Endothelial cell of umbilical vein (primary cell): ENCODE data around the gene NSL1. TPM values are rescaled to one million over a fixed set of nuclear protein-coding genes. Genes with fewer than 3 reads are reported as not detected.

Source experiments
- BruUV-seq: library from RNA; stranded (reverse); fragments of 400-500 nt; replicated peaks from 2 replicates; lab custom pipeline; 2021; lab: Mats Ljungman, UMichigan
- CTCF ChIA-PET: fragments of 300-600, 350-600 bp; sonication (Branson Sonifier 250); formaldehyde crosslinking; loops from one replicate; lab custom pipeline; 2021; ENCODE audit warnings: antibody characterized with exemption, inconsistent platforms; lab: Charles Lee
- POLR2A ChIA-PET: fragments of 300-600, 350-600 bp; sonication (Branson Sonifier 250); formaldehyde crosslinking; loops from one replicate; lab custom pipeline; 2021; ENCODE audit warnings: antibody characterized with exemption, inconsistent platforms; lab: Charles Lee
- DNase-seq: peaks from one replicate; pipeline ENCODE4 v3.0.0-alpha.2; 2011; ENCODE audit warnings: low read depth, low spot score
- FAIRE-seq: peaks from 2 replicates; lab custom pipeline; 2011; peaks lifted over from hg19 to GRCh38; lab: Jason Lieb, UNC
- H2AFZ ChIP-seq: 2 replicates; pipeline ENCODE4 v1.6.0; 2012; ENCODE audit warnings: low read depth, low read length, control low read depth, inconsistent platforms
- H3K27ac ChIP-seq: 2 replicates; pipeline ENCODE4 v1.5.1; 2011; ENCODE audit warnings: low read depth, mild to moderate bottlenecking, control low read depth, low read length, moderate library complexity; ENCODE audit not compliant: insufficient read depth
- H3K27me3 ChIP-seq, 2 experiments: 2 replicates each; pipeline versions ENCODE4 v1.6.0 to v1.6.1; 2011; ENCODE audit warnings: low read length in 2 of 2, mixed read lengths in 1 of 2; ENCODE audit not compliant: control insufficient read depth in 2 of 2, insufficient read depth in 2 of 2
- H3K36me3 ChIP-seq, 2 experiments: 2 replicates in 1 of 2; 3 replicates in 1 of 2; pipeline ENCODE4 v1.5.1; 2011; ENCODE audit warnings: low read length in 2 of 2, mild to moderate bottlenecking in 1 of 2, moderate library complexity in 1 of 2; ENCODE audit not compliant: control insufficient read depth in 2 of 2, insufficient read depth in 2 of 2; ENCODE audit errors: extremely low read depth in 1 of 2
- H3K4me1 ChIP-seq: 3 replicates; pipeline ENCODE4 v1.5.1; 2011; ENCODE audit warnings: mild to moderate bottlenecking, low read length; ENCODE audit not compliant: control insufficient read depth, insufficient read depth; ENCODE audit errors: extremely low read depth
- H3K4me2 ChIP-seq: 2 replicates; pipeline ENCODE4 v1.6.1; 2011; ENCODE audit warnings: low read length, control low read depth, mixed read lengths; ENCODE audit not compliant: insufficient read depth
- H3K4me3 ChIP-seq, 3 experiments: fragments of 200-600 bp in 1 of 3; sonication (generic), shearing (Covaris generic) in 1 of 3; replicated peaks in 1 of 3; 2 replicates each; pipeline ENCODE4 v1.5.1; 2011 to 2016; ENCODE audit warnings: control low read depth in 3 of 3, low read length in 3 of 3, mild to moderate bottlenecking in 2 of 3, inconsistent platforms in 1 of 3, low read depth in 1 of 3, moderate library complexity in 1 of 3; ENCODE audit not compliant: insufficient read depth in 1 of 3
- H3K79me2 ChIP-seq: 2 replicates; pipeline ENCODE4 v1.6.0; 2012; ENCODE audit warnings: low read length, inconsistent platforms; ENCODE audit not compliant: control insufficient read depth, insufficient read depth
- H3K9ac ChIP-seq: replicated peaks from 2 replicates; pipeline ENCODE3; 2011; ENCODE audit warnings: low read length, control low read depth; ENCODE audit not compliant: insufficient read depth; ENCODE audit errors: extremely low read depth
- H3K9me1 ChIP-seq: replicated peaks from 3 replicates; pipeline ENCODE4 v1.6.0; 2011; ENCODE audit warnings: mild to moderate bottlenecking, low read length; ENCODE audit not compliant: control insufficient read depth, insufficient read depth; ENCODE audit errors: extremely low read depth
- H3K9me3 ChIP-seq: replicated peaks from 2 replicates; pipeline ENCODE4 v1.5.1; 2012; ENCODE audit warnings: low read length, inconsistent platforms; ENCODE audit not compliant: control insufficient read depth, insufficient read depth
- H4K20me1 ChIP-seq: replicated peaks from 2 replicates; pipeline ENCODE3; 2011; ENCODE audit warnings: mild to moderate bottlenecking, low read length; ENCODE audit not compliant: control insufficient read depth, insufficient read depth; ENCODE audit errors: extremely low read depth
- EZH2 ChIP-seq: IDR thresholded peaks from 2 replicates; pipeline ENCODE4 v1.6.1; 2012; ENCODE audit warnings: borderline replicate concordance, low read depth, mild to moderate bottlenecking, moderate library complexity, low read length, inconsistent platforms; ENCODE audit not compliant: severe bottlenecking
- FOS ChIP-seq: IDR thresholded peaks from 2 replicates; pipeline ENCODE4 v1.6.1; 2011; ENCODE audit warnings: mild to moderate bottlenecking, low read length, moderate library complexity, borderline replicate concordance; ENCODE audit not compliant: insufficient read depth
- GATA2 ChIP-seq: IDR thresholded peaks from 2 replicates; pipeline ENCODE4 v1.7.0; 2011; ENCODE audit warnings: low read depth, mild to moderate bottlenecking, moderate library complexity, mixed read lengths, low read length; ENCODE audit not compliant: insufficient read length, insufficient read depth
- JUN ChIP-seq: IDR thresholded peaks from 2 replicates; pipeline ENCODE4 v1.6.1; 2011; ENCODE audit warnings: borderline replicate concordance, low read depth; ENCODE audit not compliant: insufficient read length, insufficient read depth
- MYC ChIP-seq: IDR thresholded peaks from one replicate; pipeline ENCODE4 v1.6.1; 2011; ENCODE audit warnings: mild to moderate bottlenecking, low read depth, low read length
- POLR2A ChIP-seq: IDR thresholded peaks from 2 replicates; pipeline ENCODE4 v1.6.1; 2012; ENCODE audit warnings: low read depth, mild to moderate bottlenecking, control low read depth, low read length
- POLR2AphosphoS5 ChIP-seq: IDR thresholded peaks from 2 replicates; pipeline ENCODE4 v1.6.1; 2012; ENCODE audit warnings: low read depth, mild to moderate bottlenecking, control low read depth, low read length, moderate library complexity; ENCODE audit not compliant: insufficient read depth
- dilution Hi-C: fragments of 300-500 bp; cut with MboI; formaldehyde crosslinking; loops from one replicate; pipeline ENCODE4 v1.15.0; 2019; ENCODE audit warnings: low sequenced_read_pairs; ENCODE audit not compliant: extremely low pct_ligation_motif_present
- intact Hi-C: fragments of 100-400 bp; cut with micrococcal nuclease; formaldehyde crosslinking; loops from one replicate; pipeline ENCODE4 v1.10.0; 2022
- polyA plus RNA-seq, 4 experiments: library from polyadenylated mRNA; depleted of rRNA in 3 of 4; stranded (reverse) in 3 of 4; unstranded in 1 of 4; fragments of >200 nt; gene quantifications; 2 replicates each; pipeline versions ENCODE4 v1.2.1 to v1.2.3, GENCODE V29; 2011 to 2012; ENCODE audit warnings: missing spikeins in 1 of 4
- total RNA-seq: library from RNA; stranded (reverse); gene quantifications from 2 replicates; pipeline ENCODE4 v1.2.3, GENCODE V29; 2021
- TF ChIP-seq, protein P1 (sequence below), 2 donors: IDR thresholded peaks; 1 replicate in 1 of 2; 2 replicates in 1 of 2; pipeline ENCODE4 v1.5.1; 2011; ENCODE audit warnings: low read length in 2 of 2, mild to moderate bottlenecking in 2 of 2, moderate library complexity in 2 of 2, control low read depth in 1 of 2, inconsistent platforms in 1 of 2, low read depth in 1 of 2; ENCODE audit not compliant: insufficient read depth in 1 of 2; ENCODE audit errors: extremely low read depth in 1 of 2
- TF ChIP-seq, protein P2 (sequence below): IDR thresholded peaks from 2 replicates; pipeline ENCODE4 v1.6.1; 2011; ENCODE audit not compliant: insufficient read depth, insufficient read length

Gene NSL1
- total and polyA plus RNA-seq, 2 donors (not counting 3 experiments of a cell fraction or from before 2014, with no cell fraction given), result 15.5 to 30.2 TPM

DNA sequence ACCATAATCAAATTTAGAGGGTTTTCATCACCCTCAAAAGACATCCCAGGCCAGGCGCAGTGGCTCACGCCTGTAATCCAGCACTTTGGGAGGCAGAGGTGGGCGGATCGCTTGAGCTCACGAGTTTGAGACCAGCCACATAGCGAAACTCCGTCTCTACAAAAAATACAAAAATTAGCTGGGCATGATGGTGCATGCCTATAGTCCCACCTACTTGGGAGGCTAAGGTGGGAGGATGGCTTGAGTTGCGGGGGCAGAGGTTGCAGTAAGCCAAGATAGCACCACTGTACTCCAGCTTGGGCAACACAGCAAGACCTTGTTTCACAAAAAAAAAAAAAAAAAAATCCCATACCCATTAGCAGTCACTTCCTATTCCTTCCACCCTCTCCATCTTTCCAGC is 58.5 kb downstream of the NSL1 start:
- Histone ChIP-seq H3K9ac (no peak overlapping the region), H3K4me2 (no peak overlapping the region), H3K27me3 (no peaks in the 10 kb centered on the region), H3K36me3 (no peaks in the 10 kb centered on the region), H2AFZ (no peak overlapping the region), H3K4me3 (no peak overlapping the region), H3K9me1 (no peaks in the 10 kb centered on the region), H3K4me1 (no peaks in the 10 kb centered on the region), H3K9me3 (no peaks in the 10 kb centered on the region), H3K27ac (no peak overlapping the region), H4K20me1 (no peaks in the 10 kb centered on the region), H3K79me2 (no peaks in the 10 kb centered on the region)
- FAIRE-seq (no peak), DNase-seq (no peak)
- TF ChIP-seq FOS, result no peak
- TF ChIP-seq MYC, result no peak
- TF ChIP-seq GATA2, result no peak
- TF ChIP-seq POLR2AphosphoS5, result no peak
- no peak for TF ChIP-seq POLR2A
- TF ChIP-seq, protein P1, sequence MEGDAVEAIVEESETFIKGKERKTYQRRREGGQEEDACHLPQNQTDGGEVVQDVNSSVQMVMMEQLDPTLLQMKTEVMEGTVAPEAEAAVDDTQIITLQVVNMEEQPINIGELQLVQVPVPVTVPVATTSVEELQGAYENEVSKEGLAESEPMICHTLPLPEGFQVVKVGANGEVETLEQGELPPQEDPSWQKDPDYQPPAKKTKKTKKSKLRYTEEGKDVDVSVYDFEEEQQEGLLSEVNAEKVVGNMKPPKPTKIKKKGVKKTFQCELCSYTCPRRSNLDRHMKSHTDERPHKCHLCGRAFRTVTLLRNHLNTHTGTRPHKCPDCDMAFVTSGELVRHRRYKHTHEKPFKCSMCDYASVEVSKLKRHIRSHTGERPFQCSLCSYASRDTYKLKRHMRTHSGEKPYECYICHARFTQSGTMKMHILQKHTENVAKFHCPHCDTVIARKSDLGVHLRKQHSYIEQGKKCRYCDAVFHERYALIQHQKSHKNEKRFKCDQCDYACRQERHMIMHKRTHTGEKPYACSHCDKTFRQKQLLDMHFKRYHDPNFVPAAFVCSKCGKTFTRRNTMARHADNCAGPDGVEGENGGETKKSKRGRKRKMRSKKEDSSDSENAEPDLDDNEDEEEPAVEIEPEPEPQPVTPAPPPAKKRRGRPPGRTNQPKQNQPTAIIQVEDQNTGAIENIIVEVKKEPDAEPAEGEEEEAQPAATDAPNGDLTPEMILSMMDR (IDR thresholded peaks at IDR 0.05; ENCODE audit: extremely low read depth in 1 of 2, insufficient read depth in 1 of 2, low read depth in 1 of 2, low read length in 2 of 2), result no peak
- no peak for TF ChIP-seq JUN
- TF ChIP-seq, protein P2, sequence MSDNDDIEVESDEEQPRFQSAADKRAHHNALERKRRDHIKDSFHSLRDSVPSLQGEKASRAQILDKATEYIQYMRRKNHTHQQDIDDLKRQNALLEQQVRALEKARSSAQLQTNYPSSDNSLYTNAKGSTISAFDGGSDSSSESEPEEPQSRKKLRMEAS, result no peak
- no peak for TF ChIP-seq EZH2
- ChIA-PET CTCF (no interaction called here), POLR2A (no interaction called here)
- dilution Hi-C loops (no loop called here), intact Hi-C loops (no loop called here)
- BruUV-seq, result no TSS peak
